ENCODE measurements around the gene FBXO24. TPM values are rescaled to one million over a fixed set of nuclear protein-coding genes. Genes with fewer than 3 reads are reported as not detected.

The FBXO24 gene
- total and polyA plus RNA-seq, 9 of the 15 experiments (the other 6 are each of a cell fraction or from before 2014, with no cell fraction given): 0.17 to 0.95 (median 0.50) TPM

DNA sequence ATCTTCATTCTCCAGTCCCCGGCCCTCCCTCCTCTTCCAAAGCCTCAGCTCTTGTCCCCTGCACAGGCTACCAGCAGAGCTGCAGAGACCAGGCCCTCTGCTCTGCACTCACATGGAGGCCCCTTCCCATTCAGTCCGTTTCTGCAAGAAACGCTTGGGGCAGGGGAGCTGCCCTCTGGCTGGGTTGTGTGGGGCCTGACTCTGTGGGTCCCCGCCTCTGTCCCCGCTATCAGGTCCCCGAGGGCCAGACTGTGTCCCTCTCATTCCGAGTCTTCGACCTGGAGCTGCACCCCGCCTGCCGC lies 17.5 kb downstream of the FBXO24 start (continued):
- TF ChIP-seq ADNP (tag; IDR thresholded peaks at IDR 0.05): no peak

DNA sequence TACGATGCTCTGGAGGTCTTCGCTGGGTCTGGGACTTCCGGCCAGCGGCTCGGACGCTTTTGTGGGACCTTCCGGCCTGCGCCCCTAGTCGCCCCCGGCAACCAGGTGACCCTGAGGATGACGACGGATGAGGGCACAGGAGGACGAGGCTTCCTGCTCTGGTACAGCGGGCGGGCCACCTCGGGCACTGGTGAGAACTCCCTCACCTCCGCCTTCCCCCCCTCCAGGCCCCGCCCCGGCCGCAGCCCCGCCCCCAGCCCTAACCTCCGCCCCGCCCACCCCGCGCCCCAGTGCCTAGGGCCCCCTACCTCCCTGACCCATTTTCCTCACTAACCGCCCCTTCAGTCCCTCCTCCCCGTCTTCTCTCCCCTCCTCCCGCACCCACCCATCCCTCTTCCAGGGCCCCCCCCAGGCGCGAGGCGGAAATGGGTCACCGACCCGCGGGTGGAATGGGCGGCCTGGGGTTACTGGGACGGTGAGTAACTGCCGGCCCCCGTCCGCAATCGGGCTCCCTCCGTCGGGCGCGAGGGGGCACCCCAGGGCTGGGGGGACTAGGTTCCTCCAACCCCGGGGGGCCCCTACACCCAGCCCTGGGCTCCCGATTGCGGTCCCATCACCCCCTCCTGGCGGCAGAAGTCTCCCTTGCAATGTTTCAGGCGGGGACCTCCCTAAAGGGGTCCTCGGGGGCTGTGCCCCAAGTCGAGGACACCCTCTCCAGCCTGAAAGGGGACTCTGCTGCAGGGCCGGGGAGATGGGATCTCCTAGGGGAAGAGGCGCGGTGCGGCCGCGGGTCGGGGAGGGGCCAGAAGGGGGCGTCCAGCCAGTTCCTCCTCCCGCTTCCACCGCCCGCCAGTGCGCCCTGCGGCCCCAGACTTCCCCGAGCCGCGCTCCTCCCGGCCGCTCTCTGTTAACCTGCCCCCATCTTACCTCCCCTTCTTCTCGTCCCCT lies 18.2 kb downstream of the FBXO24 start:
- peak; percentile 93 to 97 (median 96) for DNase-seq (ENCODE audit: extremely low read depth in 1 of 4, low spot score in 3 of 4)
- intact Hi-C loops (cut with micrococcal nuclease): loop anchor here (2.0 kb wide), 2 partner anchors 68 to 88 kb away; partner anchors contain the start of gene GNB2
- Histone ChIP-seq H4K20me1 (replicated peaks; ENCODE audit: control insufficient read depth, insufficient read depth, low read length) (no peaks in the 10 kb centered on the region), H3K9me1 (ENCODE audit: control insufficient read depth, insufficient read depth, low read length) (peaks cover 5% of the 10 kb centered on the region), H3K36me3 (ENCODE audit: control insufficient read depth, insufficient read depth, low read length) (no peaks in the 10 kb centered on the region), H3K79me2 (ENCODE audit: control insufficient read depth, insufficient read depth, low read length) (peaks cover 5% of the 10 kb centered on the region; the same call in 1 of the 3 replicates), H3K27me3 (ENCODE audit: control insufficient read depth in 2 of 2, insufficient read depth in 2 of 2, low read length in 2 of 2) (no peaks in the 10 kb centered on the region), H3K4me1 (replicated peaks in 1 of 2; ENCODE audit: control insufficient read depth in 2 of 2, insufficient read depth in 2 of 2, low read length in 2 of 2) (peaks cover 35 to 65% of the 10 kb centered on the region in 2 experiments), H3K4me2 (ENCODE audit: insufficient read depth, low read length) (peak overlapping the region; percentile 89), H3K4me3 (peak overlapping the region; percentile 58), H3K9me3 (replicated peaks; ENCODE audit: control insufficient read depth, insufficient read depth, low read depth, low read length) (no peaks in the 10 kb centered on the region), H3K9ac (ENCODE audit: insufficient read depth in 1 of 2, low read depth in 2 of 2, low read length in 2 of 2) (peak overlapping the region; percentile 42 to 90; a peak in 3 of 4 replicates), H2AFZ (ENCODE audit: low read depth, low read length) (peak overlapping the region; percentile 95), H3K27ac (ENCODE audit: extremely low read depth, low read depth, low read length) (peak overlapping the region; percentile 54)
- in situ Hi-C loops (cut with MboI): no loop called here
- ChIA-PET CTCF (ENCODE audit: low intra/inter-chr PET ratio) (interaction anchor here (0.5 to 0.8 kb wide), 5 partner anchors 70 to 121 kb away, joined by 3 to 8 read pairs (median 3); no protein-coding TSS in a partner anchor), POLR2A (interaction anchor here (0.5 to 1.6 kb wide), 6 partner anchors 14 to 153 kb away, joined by 3 to 8 read pairs (median 3); partner anchors contain the start of genes FBXO24 and LRCH4)
- 3% methylated on average over 34 of the region's 70 CpGs for whole genome bisulfite sequencing (ENCODE audit: insufficient coverage, low coverage, missing lambda C conversion rate)
- BruUV-seq (replicated peaks): no TSS peak
- peak; percentile 69 for FAIRE-seq
- peak; percentile 91 for ATAC-seq
- TF ChIP-seq, protein P1, sequence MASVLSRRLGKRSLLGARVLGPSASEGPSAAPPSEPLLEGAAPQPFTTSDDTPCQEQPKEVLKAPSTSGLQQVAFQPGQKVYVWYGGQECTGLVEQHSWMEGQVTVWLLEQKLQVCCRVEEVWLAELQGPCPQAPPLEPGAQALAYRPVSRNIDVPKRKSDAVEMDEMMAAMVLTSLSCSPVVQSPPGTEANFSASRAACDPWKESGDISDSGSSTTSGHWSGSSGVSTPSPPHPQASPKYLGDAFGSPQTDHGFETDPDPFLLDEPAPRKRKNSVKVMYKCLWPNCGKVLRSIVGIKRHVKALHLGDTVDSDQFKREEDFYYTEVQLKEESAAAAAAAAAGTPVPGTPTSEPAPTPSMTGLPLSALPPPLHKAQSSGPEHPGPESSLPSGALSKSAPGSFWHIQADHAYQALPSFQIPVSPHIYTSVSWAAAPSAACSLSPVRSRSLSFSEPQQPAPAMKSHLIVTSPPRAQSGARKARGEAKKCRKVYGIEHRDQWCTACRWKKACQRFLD (CRISPR knock-in tag; IDR thresholded peaks at IDR 0.05): no peak
- TF ChIP-seq, protein P2, sequence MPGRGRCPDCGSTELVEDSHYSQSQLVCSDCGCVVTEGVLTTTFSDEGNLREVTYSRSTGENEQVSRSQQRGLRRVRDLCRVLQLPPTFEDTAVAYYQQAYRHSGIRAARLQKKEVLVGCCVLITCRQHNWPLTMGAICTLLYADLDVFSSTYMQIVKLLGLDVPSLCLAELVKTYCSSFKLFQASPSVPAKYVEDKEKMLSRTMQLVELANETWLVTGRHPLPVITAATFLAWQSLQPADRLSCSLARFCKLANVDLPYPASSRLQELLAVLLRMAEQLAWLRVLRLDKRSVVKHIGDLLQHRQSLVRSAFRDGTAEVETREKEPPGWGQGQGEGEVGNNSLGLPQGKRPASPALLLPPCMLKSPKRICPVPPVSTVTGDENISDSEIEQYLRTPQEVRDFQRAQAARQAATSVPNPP (IDR thresholded peaks at IDR 0.05; ENCODE audit: borderline replicate concordance, insufficient read depth, insufficient read length): no peak
- TF ChIP-seq, protein P3, sequence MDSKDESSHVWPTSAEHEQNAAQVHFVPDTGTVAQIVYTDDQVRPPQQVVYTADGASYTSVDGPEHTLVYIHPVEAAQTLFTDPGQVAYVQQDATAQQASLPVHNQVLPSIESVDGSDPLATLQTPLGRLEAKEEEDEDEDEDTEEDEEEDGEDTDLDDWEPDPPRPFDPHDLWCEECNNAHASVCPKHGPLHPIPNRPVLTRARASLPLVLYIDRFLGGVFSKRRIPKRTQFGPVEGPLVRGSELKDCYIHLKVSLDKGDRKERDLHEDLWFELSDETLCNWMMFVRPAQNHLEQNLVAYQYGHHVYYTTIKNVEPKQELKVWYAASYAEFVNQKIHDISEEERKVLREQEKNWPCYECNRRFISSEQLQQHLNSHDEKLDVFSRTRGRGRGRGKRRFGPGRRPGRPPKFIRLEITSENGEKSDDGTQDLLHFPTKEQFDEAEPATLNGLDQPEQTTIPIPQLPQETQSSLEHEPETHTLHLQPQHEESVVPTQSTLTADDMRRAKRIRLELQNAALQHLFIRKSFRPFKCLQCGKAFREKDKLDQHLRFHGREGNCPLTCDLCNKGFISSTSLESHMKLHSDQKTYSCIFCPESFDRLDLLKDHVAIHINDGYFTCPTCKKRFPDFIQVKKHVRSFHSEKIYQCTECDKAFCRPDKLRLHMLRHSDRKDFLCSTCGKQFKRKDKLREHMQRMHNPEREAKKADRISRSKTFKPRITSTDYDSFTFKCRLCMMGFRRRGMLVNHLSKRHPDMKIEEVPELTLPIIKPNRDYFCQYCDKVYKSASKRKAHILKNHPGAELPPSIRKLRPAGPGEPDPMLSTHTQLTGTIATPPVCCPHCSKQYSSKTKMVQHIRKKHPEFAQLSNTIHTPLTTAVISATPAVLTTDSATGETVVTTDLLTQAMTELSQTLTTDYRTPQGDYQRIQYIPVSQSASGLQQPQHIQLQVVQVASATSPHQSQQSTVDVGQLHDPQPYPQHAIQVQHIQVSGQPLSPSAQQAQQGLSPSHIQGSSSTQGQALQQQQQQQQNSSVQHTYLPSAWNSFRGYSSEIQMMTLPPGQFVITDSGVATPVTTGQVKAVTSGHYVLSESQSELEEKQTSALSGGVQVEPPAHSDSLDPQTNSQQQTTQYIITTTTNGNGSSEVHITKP (IDR thresholded peaks at IDR 0.05; ENCODE audit: partially characterized antibody): peak; percentile 83
- no peak for TF ChIP-seq MYBL2 (IDR thresholded peaks at IDR 0.05; ENCODE audit: low read depth)
- TF ChIP-seq MYBL2 (CRISPR knock-in tag; IDR thresholded peaks at IDR 0.05; ENCODE audit: borderline replicate concordance): no peak
- TF ChIP-seq GTF2E2 (tag; IDR thresholded peaks at IDR 0.05): no peak
- TF ChIP-seq TEAD4 (IDR thresholded peaks at IDR 0.05; ENCODE audit: low read length): no peak
- TF ChIP-seq TEAD4 (CRISPR knock-in tag; IDR thresholded peaks at IDR 0.05; ENCODE audit: borderline replicate concordance): no peak
- TF ChIP-seq SP2 (IDR thresholded peaks at IDR 0.05; ENCODE audit: extremely low read depth, low read depth, low read length, poor library complexity, severe bottlenecking): no peak
- no peak for TF ChIP-seq SREBF1 (IDR thresholded peaks at IDR 0.05; ENCODE audit: borderline replicate concordance, low read depth, low read length)
